H1 (cell line): ENCODE measurements around the gene PRLH. TPM values are rescaled to one million over a fixed set of nuclear protein-coding genes. Genes with fewer than 3 reads are reported as not detected.

Experiments used
- CBX5 ChIP-seq: fragments of 300-800, 300-1000 bp; sonication (generic); IDR thresholded peaks from 2 replicates; pipeline ENCODE4 v1.7.1; 2016; ENCODE audit warnings: antibody characterized with exemption, low read length, low read depth
- CHD7 ChIP-seq: fragments of 300-600 bp; sonication (generic); IDR thresholded peaks from 2 replicates; pipeline ENCODE4 v1.7.1; 2012; ENCODE audit warnings: low read length, moderate library complexity, mild to moderate bottlenecking, inconsistent platforms; ENCODE audit not compliant: insufficient replicate concordance
- JUND ChIP-seq: IDR thresholded peaks from 2 replicates; pipeline ENCODE4 v1.6.1; 2011; ENCODE audit warnings: mild to moderate bottlenecking, improper control_type of control experiment, low read length
- SIN3A ChIP-seq, 2 experiments: IDR thresholded peaks in 1 of 2; conservative IDR thresholded peaks in 1 of 2; 2 replicates each; pipeline ENCODE4 v1.6.1; 2011 to 2012; ENCODE audit warnings: low read length in 2 of 2, improper control_type of control experiment in 1 of 2, low read depth in 1 of 2, mild to moderate bottlenecking in 1 of 2
- SP1 ChIP-seq: IDR thresholded peaks from 2 replicates; pipeline ENCODE4 v1.6.1; 2011; ENCODE audit warnings: low read depth, low read length
- TAF1 ChIP-seq: IDR thresholded peaks from 2 replicates; pipeline ENCODE4 v1.6.1; 2011; ENCODE audit warnings: mild to moderate bottlenecking, low read depth, low read length
- polyA plus RNA-seq, 7 experiments: library from polyadenylated mRNA; depleted of rRNA in 3 of 7; stranded (reverse) in 5 of 7; unstranded in 2 of 7; fragments of >200 nt in 5 of 7; fragments of 200-250 nt in 2 of 7; gene quantifications; 1 replicate in 5 of 7; 2 replicates in 1 of 7; 4 replicates in 1 of 7; pipeline versions ENCODE4 v1.2.1 to v1.2.3, GENCODE V29; 2011 to 2013; ENCODE audit warnings: missing spikeins in 2 of 7, mixed read lengths in 2 of 7
- total RNA-seq: library from RNA; stranded (reverse); fragmentation: NEBNext Ultra II Directional; extraction: Animal tissue kit (Norgen Biotek cat#: 25700); gene quantifications from 2 replicates; pipeline ENCODE4 v1.2.1, GENCODE V29; 2021

PRLH gene
- total and polyA plus RNA-seq, 2 of the 8 experiments (the other 6 are each of a cell fraction or from before 2014, with no cell fraction given) = not detected

- TF ChIP-seq CHD7 (no peak), SIN3A (conservative IDR thresholded peaks at IDR 0.05 in 1 of 2, IDR thresholded peaks at IDR 0.05 in 1 of 2; ENCODE audit: low read depth in 1 of 2, low read length in 2 of 2) (peak; percentile 53 to 67; a peak in 2 of 4 replicates), CBX5 (no peak), TAF1 (no peak), JUND (no peak), SP1 (no peak)
- TF ChIP-seq, all 59 proteins: peak for 3
Measured at GRCh38 chr2:237563816-237564215, 2.6 kb upstream of the PRLH start (continued).
